ELF-1 (cell line): ENCODE data around the gene DNAJC15.

Experiments used
- DNase-seq: peaks from one replicate; pipeline ENCODE4 v3.0.0-alpha.2; 2016; ENCODE audit warnings: low read depth, low spot score

Gene DNAJC15

DNA sequence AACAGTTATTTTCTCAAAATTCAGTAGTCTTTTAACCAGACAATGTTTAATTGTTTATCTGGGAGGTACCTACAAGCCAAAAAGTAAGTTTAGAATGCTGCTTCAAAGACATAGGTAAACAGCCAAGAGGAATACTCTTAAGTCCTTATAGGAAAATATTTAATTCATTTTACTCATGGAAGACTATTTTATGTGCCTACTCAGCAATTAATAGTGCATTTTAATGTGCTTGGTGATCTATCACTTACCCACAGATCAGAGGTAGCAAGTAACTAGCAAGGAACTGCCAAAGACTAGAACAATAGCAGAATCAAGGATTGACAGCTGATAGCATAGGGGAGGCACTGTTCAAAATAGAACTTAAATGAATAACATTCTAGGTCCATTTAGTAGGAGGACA is 60.4 kb downstream of the DNAJC15 start:
- DNase-seq, result no peak

- no peak for DNase-seq
Measured at GRCh38 chr13:43085545-43085944, 62.2 kb downstream of the DNAJC15 start.

- no peak for DNase-seq
Measured at GRCh38 chr13:43086181-43086580, 62.8 kb downstream of the DNAJC15 start.

DNA sequence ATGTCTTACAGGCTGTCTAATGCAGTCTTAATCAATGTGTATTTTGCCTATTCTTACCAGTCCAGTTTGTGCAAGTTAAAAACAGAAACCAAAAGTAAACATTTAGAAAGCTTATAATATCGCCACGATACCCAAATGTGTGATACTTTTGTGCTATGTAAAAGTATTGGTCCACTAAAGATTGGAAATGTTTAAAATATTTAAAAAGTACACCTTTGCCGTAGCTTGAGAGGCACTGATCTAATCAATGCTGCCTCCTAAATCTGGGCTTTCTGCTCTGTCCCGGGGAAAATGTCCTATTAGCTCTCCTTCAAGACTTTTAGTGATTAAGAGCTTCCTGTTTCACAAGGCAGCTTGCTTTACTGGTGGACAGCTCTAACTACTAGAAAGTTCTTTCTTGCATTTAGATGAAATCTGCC is 64.7 kb downstream of the DNAJC15 start:
- DNase-seq, result no peak

DNA sequence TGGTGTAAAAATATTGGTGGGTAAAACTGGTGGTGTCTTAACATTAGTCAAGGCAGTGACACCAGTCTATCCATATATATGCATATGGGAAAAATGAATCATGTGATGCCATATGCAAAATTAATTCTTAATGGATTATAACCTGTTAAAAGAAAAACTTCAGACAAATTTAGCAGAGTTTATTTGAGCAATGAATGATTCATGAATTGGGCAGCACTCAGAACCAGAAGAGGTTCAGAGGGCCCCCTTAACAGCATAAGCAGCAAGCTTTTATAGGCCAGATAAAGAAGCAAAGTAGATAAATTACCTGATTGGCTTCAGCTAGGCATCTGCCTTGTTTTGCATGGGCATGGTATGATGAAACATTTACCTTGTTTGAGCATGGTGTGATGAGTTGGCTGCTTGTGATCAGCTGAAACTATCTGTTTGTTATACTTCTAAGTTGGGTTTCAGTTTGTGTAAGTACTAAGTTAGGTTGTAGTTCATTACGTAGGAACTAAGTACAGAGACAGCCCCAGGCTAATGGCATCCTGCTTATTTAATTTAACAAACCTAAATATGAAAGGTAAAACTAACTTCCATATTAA is 66.6 kb downstream of the DNAJC15 start:
- no peak for DNase-seq

DNA sequence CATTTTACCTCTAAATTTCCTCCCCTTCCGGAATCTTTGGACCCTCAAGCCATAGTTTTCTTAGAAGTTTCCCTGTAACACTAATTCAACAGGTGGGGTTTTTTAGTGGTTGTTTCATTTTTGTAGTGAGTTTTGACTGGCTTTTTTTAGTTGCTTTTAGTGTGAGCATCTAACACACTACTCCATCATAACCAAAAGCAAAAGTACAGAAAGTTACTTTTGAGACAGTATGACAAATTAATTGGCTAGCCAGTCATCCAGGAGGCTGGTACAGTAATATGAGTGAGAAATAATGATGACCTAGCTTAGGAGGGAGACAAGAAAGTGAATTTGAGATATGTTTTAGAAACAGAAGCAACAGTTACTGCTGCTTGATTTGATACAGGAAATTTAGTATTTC is 71.5 kb downstream of the DNAJC15 start:
- no peak for DNase-seq

DNA sequence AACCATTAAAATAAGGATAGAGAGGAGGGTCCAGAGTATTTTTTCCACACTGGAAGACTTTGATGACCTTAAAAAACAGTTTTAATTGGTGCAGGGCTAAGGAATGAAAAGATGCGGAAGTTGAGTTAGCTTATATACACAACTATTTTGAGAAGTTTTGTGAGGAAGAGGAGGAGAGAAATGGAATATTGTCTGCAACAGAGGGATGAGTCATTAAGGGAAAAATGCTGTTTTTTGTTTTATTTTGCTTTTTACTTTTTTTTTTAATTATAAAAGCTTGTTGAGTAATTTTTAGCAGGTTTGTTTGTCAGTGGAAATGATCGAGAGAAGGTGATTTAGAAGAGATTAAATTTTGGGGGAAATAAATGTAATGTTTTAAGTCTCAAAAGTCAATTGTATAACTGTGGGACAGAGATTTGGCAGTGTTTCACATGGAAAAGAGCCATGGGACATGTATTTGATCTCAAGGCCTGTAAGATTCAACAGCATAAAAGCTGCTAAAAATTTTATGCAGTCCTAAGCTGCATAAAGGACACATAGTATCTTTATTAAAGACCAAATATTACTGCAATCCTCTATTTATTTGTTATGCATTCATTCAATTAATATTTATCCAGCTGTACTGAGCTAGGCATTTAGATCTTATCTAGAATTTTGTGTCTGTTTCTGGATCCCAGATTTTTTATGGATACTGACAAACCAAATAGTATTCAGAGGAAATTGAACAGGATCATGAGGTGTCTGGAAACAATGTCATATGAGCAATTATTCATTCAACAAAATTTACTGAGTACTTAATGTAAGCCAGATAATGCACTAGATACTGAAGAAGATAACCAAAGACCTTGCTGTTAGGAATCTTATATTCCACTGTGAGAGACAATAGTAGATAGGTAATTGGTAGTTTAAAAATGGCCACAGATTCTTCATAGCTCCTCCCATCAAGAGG is 72.7 kb downstream of the DNAJC15 start:
- no peak for DNase-seq

GRCh38 chr13:43100667-43101066 is 77.3 kb downstream of the DNAJC15 start:
- DNase-seq, result no peak

DNA sequence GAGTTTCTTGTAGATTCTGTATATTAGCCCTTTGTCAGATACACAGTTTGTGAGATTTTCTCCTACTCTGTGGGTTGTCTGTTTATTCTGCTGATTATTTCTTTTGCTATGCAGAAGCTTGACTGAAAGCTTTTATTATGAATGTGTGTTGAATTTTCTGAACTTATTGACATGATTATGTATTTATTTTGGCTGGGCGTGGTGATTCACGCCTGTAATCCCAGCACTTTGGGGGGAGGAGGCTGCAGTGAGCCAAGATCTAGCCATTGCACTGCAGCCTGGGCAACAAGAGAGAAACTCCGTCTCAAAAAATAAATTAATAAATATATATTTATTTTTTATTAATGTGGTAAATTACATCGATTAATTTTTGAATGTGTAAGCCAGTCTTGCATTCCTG is 78.9 kb downstream of the DNAJC15 start:
- no peak for DNase-seq

GRCh38 chr13:43107780-43108179 is 84.4 kb downstream of the DNAJC15 start:
- no peak for DNase-seq

GRCh38 chr13:43110036-43110435 is 86.7 kb downstream of the DNAJC15 start:
- no peak for DNase-seq

GRCh38 chr13:43110658-43111057 is 87.3 kb downstream of the DNAJC15 start:
- DNase-seq, result no peak

- DNase-seq, result no peak
Measured at GRCh38 chr13:43111559-43112400, 88.4 kb downstream of the DNAJC15 start.

DNA sequence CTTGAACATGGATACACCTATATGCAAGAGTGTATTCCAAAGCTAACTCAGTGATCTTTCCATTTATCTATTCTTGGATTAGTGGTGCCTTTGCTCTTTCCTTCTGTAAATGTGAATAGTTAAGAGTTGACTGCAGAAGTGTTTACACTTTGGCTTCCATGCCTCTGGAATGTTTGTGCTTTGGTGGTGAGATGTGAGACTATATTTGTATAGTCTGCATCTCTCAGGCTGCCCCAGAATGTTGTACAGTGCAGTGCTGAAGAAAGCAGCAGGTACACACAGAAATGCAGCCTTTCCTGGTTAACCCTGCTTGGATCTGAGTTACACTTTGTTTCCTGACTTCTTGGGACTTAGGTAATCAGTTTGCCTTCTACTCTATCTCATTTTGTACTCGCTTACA is 90.2 kb downstream of the DNAJC15 start:
- DNase-seq, result no peak

- DNase-seq, result no peak
Measured at GRCh38 chr13:43114504-43114903, 91.1 kb downstream of the DNAJC15 start.

DNA sequence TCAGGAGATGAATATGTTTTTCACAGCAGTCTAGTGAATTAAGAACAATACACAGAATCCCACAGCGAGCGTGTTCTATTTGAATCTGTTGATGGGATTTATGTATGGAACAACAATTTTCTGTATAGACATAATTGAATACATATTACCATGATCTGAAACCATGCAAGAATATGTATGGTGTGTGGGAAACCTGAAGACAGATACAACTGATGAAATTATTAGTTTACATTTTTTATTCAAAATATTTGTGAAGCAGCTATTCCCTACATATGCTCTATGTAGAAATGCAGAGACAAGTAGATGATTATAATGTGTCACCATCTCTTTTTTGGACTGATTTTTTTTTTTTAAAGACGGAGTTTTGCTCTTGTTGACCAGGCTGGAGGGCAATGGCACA is 91.8 kb downstream of the DNAJC15 start:
- DNase-seq, result no peak

DNA sequence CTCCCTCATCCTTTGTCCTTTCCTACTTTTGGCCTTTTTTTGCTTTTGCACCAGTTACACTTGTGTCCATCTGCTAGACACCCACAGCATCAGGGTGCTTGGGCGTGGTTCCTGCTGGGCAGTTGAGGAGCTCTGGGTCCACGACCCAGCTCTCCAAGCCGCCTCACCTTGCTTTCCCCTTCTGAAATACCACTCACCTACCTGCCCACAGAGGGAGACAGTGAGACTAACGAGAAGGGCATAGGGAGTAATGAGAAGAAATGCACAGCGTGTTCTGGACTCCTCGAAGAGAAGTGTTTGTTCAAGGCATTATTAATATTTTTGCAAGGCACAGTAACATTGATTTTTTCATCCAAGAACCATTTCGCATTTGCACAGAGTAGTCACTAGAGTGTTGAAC is 92.9 kb downstream of the DNAJC15 start:
- DNase-seq, result no peak

- no peak for DNase-seq
Measured at GRCh38 chr13:43118521-43118920, 95.1 kb downstream of the DNAJC15 start.

DNA sequence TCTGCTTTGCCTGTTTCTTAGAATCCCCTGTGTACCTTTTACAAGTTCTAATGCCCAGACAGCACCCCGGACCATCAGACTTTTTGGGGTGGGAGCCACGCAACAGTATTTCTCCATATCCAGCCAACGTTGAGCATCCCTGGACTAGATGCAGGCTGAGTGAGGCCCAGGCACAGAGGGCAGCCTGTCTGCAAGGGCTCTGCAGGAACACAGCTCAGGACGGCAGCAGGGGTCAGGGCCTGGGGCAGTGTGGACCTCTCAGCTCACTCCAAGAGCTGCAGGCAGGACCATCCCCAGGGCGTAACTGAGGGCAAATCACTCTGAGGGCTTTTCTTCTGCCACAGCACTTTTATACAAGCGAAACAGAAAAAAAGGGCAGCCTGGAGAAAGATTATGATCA is 95.8 kb downstream of the DNAJC15 start:
- DNase-seq, result peak; percentile 58

- no peak for DNase-seq
Measured at GRCh38 chr13:43122791-43123190, 99.4 kb downstream of the DNAJC15 start.

DNA sequence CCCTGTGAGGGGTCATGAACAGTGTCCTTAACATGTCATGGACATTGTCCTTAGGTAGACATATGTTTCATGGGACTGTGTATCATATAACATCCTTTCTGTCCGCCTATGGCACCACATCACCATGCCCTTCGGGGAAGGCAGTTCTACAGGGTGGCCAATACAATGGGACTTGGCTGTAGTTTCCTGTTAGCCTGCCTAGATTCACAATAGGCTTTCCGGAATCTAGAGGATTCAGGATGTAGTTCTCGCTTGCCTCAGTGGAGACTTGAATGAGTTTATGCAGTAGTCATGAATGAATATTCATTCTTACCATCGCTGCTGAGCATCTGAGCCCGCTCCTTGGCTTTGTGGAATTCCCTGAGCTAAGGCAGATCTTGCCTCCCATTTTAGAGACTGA is 100.5 kb downstream of the DNAJC15 start:
- no peak for DNase-seq

DNA sequence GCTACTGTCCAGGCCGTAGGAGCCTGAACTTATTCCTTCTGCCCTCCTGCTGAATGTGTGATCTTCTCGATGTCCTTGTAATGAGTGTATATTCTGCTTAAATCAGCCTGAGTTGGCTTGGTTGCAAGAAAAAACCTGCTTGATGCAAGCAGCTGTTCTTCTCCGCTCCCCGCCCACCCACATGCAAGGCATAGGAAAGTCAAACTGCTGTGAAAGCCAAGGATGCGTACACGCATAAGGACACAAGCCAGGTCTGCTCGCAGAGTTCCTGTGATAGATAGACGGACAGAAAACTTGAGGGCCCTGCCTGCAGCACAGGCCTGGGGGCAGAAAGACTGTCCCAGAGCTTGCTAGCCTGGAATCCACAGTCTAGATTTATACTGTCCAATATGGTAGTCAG is 101.1 kb downstream of the DNAJC15 start:
- no peak for DNase-seq
